ENCODE measurements around the gene ITCH.
"Not testable (repeated sequence)": the region's sequence is repeated elsewhere in the genome, so short reads cannot be mapped to it uniquely, and the experiment has no call there.

Gene ITCH

GRCh38 chr20:34472246-34472925, 109.3 kb downstream of the ITCH start:
- DNase-seq: no peak

- peak; percentile 32 for DNase-seq
Measured at GRCh38 chr20:34473262-34473883, 110.3 kb downstream of the ITCH start.

DNA sequence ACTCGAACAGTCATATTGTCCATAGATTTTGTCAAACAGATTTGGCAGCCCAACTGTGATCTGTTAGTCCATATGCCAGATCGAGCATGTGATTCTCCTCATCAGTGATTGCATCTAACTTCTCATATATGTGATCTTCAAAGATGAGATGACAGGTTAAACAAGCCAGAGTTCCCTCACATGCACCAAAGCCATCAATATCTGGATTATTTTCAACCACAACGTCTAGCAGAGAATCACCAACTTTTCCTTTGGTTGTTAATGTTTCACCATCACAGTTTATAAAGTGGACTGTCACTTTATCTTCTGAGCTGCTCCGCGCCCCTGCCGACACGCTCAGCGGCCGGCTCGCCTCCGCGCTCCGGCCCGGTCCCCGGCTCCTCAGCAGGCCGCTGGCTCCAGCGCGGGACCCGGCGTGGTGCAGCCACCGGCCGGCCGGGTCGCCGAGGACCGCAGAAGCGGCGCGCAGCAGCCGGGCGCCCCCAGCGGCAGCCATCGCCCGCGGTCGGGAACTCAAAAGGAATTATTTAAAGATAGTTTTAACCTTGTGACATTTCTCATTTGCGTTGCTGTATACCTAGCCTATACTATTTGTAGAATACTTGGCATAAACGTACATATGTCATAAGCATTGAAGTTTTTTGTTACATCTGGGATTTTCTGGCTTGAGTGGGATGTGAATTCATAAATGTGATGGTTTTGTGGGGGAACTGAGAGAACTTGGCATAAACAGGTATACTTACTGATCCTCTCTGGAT, 113.1 kb downstream of the ITCH start:
- no peak for DNase-seq

- no peak for DNase-seq
Measured at GRCh38 chr20:34479627-34480026, 116.6 kb downstream of the ITCH start.

- not testable (repeated sequence) for DNase-seq
Measured at GRCh38 chr20:34482154-34482553, 119.1 kb downstream of the ITCH start.

- not testable (repeated sequence) for DNase-seq
Measured at GRCh38 chr20:34483585-34484220, 120.6 kb downstream of the ITCH start.

DNA sequence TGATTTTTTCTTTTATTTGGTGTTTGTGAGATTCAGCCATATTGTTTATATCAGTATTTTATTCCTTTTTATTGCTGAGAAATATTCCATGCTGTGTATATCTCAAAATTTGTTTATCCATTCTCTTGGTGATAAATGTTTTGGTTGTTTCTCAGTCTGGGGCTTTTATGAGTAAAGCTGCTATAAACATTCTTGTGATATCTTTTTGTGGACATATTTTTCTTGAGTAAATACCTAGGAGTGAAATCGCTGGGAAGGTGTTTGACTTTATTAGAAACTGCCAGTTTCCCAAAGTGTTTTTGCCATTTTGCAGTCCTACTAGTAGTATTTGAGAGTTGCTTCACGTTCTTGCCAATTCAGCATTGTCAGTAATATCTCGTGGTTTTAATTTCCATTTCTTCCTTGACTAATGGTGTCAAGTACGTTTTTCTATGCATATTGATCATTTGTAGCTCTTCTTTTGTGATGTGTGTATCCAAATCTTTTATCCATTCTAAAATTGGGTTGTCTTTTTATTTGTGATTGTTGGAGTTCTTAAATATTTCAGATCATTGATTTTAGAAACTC, 122.1 kb downstream of the ITCH start:
- DNase-seq: no peak

DNA sequence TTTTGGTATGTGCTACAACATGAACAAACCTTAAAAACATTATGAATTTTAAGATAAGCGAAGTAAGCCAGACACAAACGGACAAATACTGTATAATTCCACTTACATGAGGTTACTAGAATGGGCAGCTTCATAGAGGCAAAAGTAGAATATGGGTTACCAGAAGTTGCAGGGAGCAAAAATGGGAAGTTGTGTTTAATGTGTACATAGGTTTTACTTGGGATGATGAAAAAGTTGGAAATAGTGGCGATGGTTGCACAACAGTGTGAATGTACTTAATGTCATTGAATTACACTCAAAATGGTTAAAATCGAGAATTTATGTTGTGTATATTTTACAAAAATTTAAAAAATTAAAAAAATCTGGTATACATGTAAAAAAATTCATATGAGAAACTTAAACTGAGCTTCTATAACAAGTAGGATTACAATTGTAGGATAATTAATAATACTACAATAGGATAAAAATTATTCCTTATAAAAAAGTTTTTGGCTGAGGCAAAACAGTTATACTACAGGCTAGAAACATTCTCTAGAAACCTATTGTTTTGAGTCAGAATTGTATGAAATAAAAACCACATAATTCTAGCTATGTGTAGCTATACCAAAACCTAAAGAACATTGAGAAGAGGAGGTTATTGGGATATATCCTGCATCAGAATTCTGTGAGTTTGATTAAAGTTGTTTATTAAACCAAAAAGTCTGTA, 128.3 kb downstream of the ITCH start:
- DNase-seq: no peak

- no peak for DNase-seq
Measured at GRCh38 chr20:34491932-34492509, 128.9 kb downstream of the ITCH start.

DNA sequence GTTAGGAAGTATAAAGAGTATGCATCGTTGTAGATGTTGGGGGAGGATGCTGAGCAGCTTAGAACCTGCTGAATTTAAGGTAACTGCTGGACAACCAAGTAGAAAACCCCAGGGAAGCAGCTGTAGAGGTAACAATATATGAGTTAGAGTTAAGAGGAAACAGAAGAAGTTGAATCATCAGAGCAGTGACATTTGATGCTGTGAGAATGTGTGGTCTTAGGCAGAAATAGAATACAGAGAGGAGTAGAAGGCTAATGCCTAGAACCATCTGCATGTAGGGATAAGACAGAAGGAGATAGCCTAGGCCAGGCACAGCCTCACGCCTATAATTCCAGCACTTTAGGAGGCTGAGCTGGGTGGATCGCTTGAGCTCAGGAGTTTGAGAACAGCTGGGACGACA, 130.6 kb downstream of the ITCH start:
- no peak for DNase-seq

GRCh38 chr20:34495307-34495706, 132.2 kb downstream of the ITCH start:
- no peak for DNase-seq

GRCh38 chr20:34495916-34496315, 132.8 kb downstream of the ITCH start:
- DNase-seq: no peak

- DNase-seq: not testable (repeated sequence)
Measured at GRCh38 chr20:34497596-34497995, 134.5 kb downstream of the ITCH start.

DNA sequence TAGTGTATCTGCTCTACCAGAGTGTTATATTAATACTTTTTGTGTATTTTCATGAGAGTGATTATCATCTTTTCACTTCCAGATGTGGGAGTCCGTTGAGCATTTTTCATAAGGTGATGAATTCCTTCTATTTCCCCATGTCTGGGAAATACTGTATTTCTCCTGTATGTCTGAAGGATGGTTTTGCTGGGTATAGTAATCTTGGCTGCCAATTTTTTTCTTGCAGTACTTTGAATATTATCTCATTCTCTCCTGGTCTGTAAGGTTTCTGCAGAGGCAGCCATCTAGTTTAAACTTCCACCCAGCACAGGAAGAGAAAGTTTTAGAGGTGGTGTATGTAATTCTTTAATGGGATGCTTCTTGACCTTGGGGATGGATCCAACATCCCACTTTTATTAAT, 137.8 kb downstream of the ITCH start:
- no peak for DNase-seq

DNA sequence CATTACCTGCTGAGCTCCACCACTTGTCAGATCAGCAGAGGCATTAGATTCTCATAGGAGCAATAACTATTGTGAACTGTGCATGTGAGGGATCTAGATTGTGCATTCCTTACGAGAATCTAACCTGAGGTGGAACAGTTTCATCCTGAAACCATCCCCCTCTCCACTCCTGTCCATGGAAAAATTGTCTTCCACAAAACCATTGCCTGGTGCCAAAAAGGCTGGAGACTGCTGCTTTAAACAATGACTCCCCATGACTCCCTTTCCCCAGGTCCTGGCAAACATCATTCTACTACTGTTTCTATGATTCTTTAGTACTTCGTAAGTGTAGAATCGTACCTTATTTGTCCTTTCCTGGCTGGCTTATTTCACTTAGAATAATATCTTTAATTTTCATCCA, 143.4 kb downstream of the ITCH start:
- DNase-seq: no peak

- no peak for DNase-seq
Measured at GRCh38 chr20:34507702-34508413, 144.8 kb downstream of the ITCH start.

- no peak for DNase-seq
Measured at GRCh38 chr20:34510575-34510974, 147.5 kb downstream of the ITCH start.

GRCh38 chr20:34511891-34512265, 148.8 kb downstream of the ITCH start:
- no peak for DNase-seq

DNA sequence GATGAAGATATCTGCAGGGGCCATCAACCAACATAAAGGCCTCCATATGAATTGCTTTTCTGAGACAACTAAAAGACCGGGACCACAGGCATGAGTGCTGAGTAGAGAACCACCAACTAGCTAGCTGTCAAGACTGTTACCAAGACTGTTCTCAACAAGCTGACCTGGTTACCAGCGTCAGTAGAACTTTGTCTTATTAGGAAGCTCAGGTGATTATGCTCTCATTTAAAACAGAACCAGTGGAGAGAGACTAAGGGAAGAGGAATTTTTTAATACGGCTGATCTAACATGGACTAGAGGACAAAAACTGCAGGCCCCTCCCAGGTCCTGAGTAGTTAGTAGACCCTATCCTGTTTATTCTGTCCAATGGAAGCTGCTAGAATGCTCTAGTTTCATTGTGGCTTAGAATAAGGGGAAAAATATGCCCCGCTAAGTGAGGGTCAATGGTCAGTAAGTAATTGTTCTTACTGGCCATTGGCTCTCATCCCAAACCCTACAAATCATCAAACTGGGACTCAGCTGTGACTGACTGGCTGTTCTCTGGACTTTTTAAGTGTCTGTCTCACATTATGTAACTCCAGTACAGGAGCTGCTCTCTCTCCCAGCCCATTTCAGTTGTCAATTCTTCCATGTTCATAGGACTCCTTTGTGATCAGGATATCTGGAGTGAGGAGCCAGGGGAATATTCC, 149.3 kb downstream of the ITCH start:
- DNase-seq: no peak

- DNase-seq: no peak
Measured at GRCh38 chr20:34512955-34513419, 149.9 kb downstream of the ITCH start.

DNA sequence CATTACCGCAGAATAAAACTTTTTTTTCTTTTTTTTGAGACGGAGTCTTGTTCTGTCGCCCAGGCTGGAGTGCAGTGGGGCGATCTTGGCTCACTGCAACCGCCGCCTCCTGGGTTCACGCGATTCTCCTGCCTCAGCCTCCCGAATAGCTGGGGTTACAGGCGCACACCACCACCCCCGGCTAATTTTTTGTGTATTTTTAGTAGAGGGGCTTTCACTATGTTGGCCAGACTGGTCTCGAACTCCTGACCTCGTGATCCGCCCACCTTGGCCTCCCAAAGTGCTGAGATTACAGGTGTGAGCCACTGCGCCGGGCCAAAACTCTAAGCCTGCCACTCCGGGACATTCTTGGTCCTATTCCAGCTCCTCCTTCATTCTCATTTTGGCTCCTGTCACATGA, 151.0 kb downstream of the ITCH start:
- not testable (repeated sequence) for DNase-seq
